Keratinocyte (primary cell): ENCODE results near the gene SATB1. TPM values are rescaled to one million over a fixed set of nuclear protein-coding genes. Genes with fewer than 3 reads are reported as not detected.

Source experiments
- DNase-seq: peaks from one replicate; pipeline ENCODE4 v3.0.0-alpha.2; 2011; ENCODE audit warnings: low read depth, missing footprints, low spot score
- FAIRE-seq: peaks from 2 replicates; lab custom pipeline; 2011; peaks lifted over from hg19 to GRCh38; lab: Jason Lieb, UNC
- H2AFZ ChIP-seq: 2 replicates; pipeline ENCODE4 v1.6.0; 2012; ENCODE audit warnings: low read length, control low read depth, inconsistent platforms; ENCODE audit not compliant: control insufficient read depth
- H3K27ac ChIP-seq: 2 replicates; pipeline ENCODE4 v1.5.1; 2011; ENCODE audit warnings: low read length; ENCODE audit not compliant: control insufficient read depth, insufficient read depth
- H3K27me3 ChIP-seq: 3 replicates; pipeline ENCODE4 v1.6.0; 2011; ENCODE audit warnings: low read length; ENCODE audit not compliant: control insufficient read depth, insufficient read depth; ENCODE audit errors: extremely low read depth
- H3K36me3 ChIP-seq, 2 experiments: 2 replicates in 1 of 2; 3 replicates in 1 of 2; pipeline ENCODE4 v1.5.1; 2011; ENCODE audit warnings: low read length in 2 of 2, mild to moderate bottlenecking in 1 of 2; ENCODE audit not compliant: control insufficient read depth in 2 of 2, insufficient read depth in 2 of 2; ENCODE audit errors: extremely low read depth in 1 of 2
- H3K4me1 ChIP-seq: 3 replicates; pipeline ENCODE4 v1.5.1; 2011; ENCODE audit warnings: low read length; ENCODE audit not compliant: control insufficient read depth, insufficient read depth; ENCODE audit errors: extremely low read depth
- H3K4me2 ChIP-seq: 3 replicates; pipeline ENCODE4 v1.6.0; 2011; ENCODE audit warnings: low read depth, low read length; ENCODE audit not compliant: control insufficient read depth, insufficient read depth; ENCODE audit errors: extremely low read depth
- H3K4me3 ChIP-seq, 3 experiments: fragments of 200-600 bp in 1 of 3; sonication (generic) in 1 of 3; 2 replicates in 2 of 3; 3 replicates in 1 of 3; pipeline ENCODE4 v1.5.1; 2011 to 2016; ENCODE audit warnings: low read length in 3 of 3, mild to moderate bottlenecking in 3 of 3, control low read depth in 2 of 3, inconsistent platforms in 1 of 3, low read depth in 1 of 3, mixed read lengths in 1 of 3, mixed run types in 1 of 3, moderate library complexity in 1 of 3; ENCODE audit not compliant: control insufficient read depth in 2 of 3, insufficient read depth in 2 of 3; ENCODE audit errors: extremely low read depth in 1 of 3
- H3K79me2 ChIP-seq: 2 replicates; pipeline ENCODE4 v1.6.0; 2012; ENCODE audit warnings: low read length; ENCODE audit not compliant: control insufficient read depth, insufficient read depth
- H3K9ac ChIP-seq: 3 replicates; pipeline ENCODE4 v1.6.0; 2011; ENCODE audit warnings: low read length; ENCODE audit not compliant: control insufficient read depth, insufficient read depth; ENCODE audit errors: extremely low read depth
- H3K9me1 ChIP-seq: 3 replicates; pipeline ENCODE4 v1.6.0; 2011; ENCODE audit warnings: low read length; ENCODE audit not compliant: control insufficient read depth, insufficient read depth; ENCODE audit errors: extremely low read depth
- H3K9me3 ChIP-seq: 2 replicates; pipeline ENCODE4 v1.5.1; 2012; ENCODE audit warnings: low read depth, low read length; ENCODE audit not compliant: control insufficient read depth
- H4K20me1 ChIP-seq: 3 replicates; pipeline ENCODE4 v1.6.0; 2011; ENCODE audit warnings: low read length; ENCODE audit not compliant: control insufficient read depth, insufficient read depth; ENCODE audit errors: extremely low read depth
- CTCF ChIP-seq, 3 experiments: IDR thresholded peaks in 1 of 3; conservative IDR thresholded peaks in 1 of 3; optimal IDR thresholded peaks in 1 of 3; 2 replicates in 2 of 3; 3 replicates in 1 of 3; pipeline versions ENCODE3 to v1.5.1; 2011; ENCODE audit warnings: low read length in 3 of 3, mild to moderate bottlenecking in 3 of 3, moderate library complexity in 2 of 3, control low read depth in 1 of 3, inconsistent platforms in 1 of 3; ENCODE audit not compliant: insufficient read depth in 2 of 3; ENCODE audit errors: extremely low read depth in 1 of 3
- EZH2 ChIP-seq: IDR thresholded peaks from one replicate; pipeline ENCODE4 v1.6.1; 2012; ENCODE audit warnings: inconsistent platforms, mild to moderate bottlenecking, low read length, moderate library complexity
- dilution Hi-C: fragments of 300-500 bp; cut with MboI; formaldehyde crosslinking; loops from one replicate; pipeline ENCODE4 v1.7.0; 2020; ENCODE audit warnings: low sequenced_read_pairs; ENCODE audit not compliant: extremely low pct_ligation_motif_present
- polyA plus RNA-seq, 5 experiments: library from polyadenylated mRNA; depleted of rRNA in 3 of 5; stranded (reverse) in 3 of 5; stranded (forward) in 1 of 5; unstranded in 1 of 5; fragments of >200 nt; gene quantifications; 1 replicate in 1 of 5; 2 replicates in 3 of 5; 3 replicates in 1 of 5; pipeline versions ENCODE4 v1.2.1 to v1.2.3, GENCODE V29; 2011 to 2012; ENCODE audit warnings: missing spikeins in 2 of 5, low read depth in 1 of 5, low replicate concordance in 1 of 5

The SATB1 gene
- polyA plus RNA-seq, 1 donor (not counting 4 experiments of a cell fraction or from before 2014, with no cell fraction given), result 7.8 TPM

GRCh38 chr3:18446149-18446825 lies 21.1 kb upstream of the SATB1 start:
- FAIRE-seq (no peak), DNase-seq (no peak)
- Histone ChIP-seq H4K20me1 (no peaks in the 10 kb centered on the region), H3K27ac (no peak overlapping the region), H3K27me3 (peaks cover 34% of the 10 kb centered on the region), H3K9ac (no peak overlapping the region), H3K9me1 (no peaks in the 10 kb centered on the region), H2AFZ (no peak overlapping the region), H3K4me2 (no peak overlapping the region), H3K4me3 (no peak overlapping the region), H3K36me3 (no peaks in the 10 kb centered on the region), H3K9me3 (no peaks in the 10 kb centered on the region), H3K4me1 (peaks cover 7% of the 10 kb centered on the region), H3K79me2 (no peaks in the 10 kb centered on the region)
- dilution Hi-C loops, result no loop called here
- no peak for TF ChIP-seq CTCF (optimal IDR thresholded peaks at IDR 0.05 in 1 of 3, IDR thresholded peaks at IDR 0.05 in 1 of 3, conservative IDR thresholded peaks at IDR 0.05 in 1 of 3; ENCODE audit: extremely low read depth in 1 of 3, insufficient read depth in 2 of 3, low read length in 3 of 3)
- peak; percentile 17 for TF ChIP-seq EZH2

- H3K4me1 ChIP-seq, result peaks cover 7% of the 10 kb centered on the region
- no peaks in the 10 kb centered on the region for H3K79me2 ChIP-seq
- dilution Hi-C loops, result no loop called here
- H2AFZ ChIP-seq, result no peak overlapping the region
- TF ChIP-seq EZH2, result peak; percentile 49
- TF ChIP-seq CTCF (optimal IDR thresholded peaks at IDR 0.05 in 1 of 3, IDR thresholded peaks at IDR 0.05 in 1 of 3, conservative IDR thresholded peaks at IDR 0.05 in 1 of 3; ENCODE audit: extremely low read depth in 1 of 3, insufficient read depth in 2 of 3, low read length in 3 of 3), result no peak
- no peaks in the 10 kb centered on the region for H3K9me1 ChIP-seq
- no peaks in the 10 kb centered on the region for H3K9me3 ChIP-seq
- no peaks in the 10 kb centered on the region for H3K36me3 ChIP-seq
- peaks cover 34% of the 10 kb centered on the region for H3K27me3 ChIP-seq
- H3K9ac ChIP-seq, result no peak overlapping the region
- FAIRE-seq (no peak), DNase-seq (no peak)
- no peaks in the 10 kb centered on the region for H4K20me1 ChIP-seq
- H3K4me2 ChIP-seq, result peak overlapping the region; percentile 49
- H3K4me3 ChIP-seq, result no peak overlapping the region
- H3K27ac ChIP-seq, result no peak overlapping the region
Measured at GRCh38 chr3:18445401-18446148, 20.4 kb upstream of the SATB1 start.
